Neural cell (in vitro differentiated cells): ENCODE measurements around the gene ANK2. TPM values are rescaled to one million over a fixed set of nuclear protein-coding genes. Genes with fewer than 3 reads are reported as not detected.
A peak's percentile ranks its signal among the peaks of the same experiment; 100 is the strongest.

Experiments
- H2AFZ ChIP-seq: fragments of 200-600, 300-800 bp; sonication (generic), shearing (Covaris generic); 2 replicates; pipeline ENCODE4 v1.6.0; 2014; ENCODE audit warnings: low read depth, mild to moderate bottlenecking, antibody characterized with exemption, low read length, moderate library complexity
- H3F3A ChIP-seq: fragments of 200-600 bp; shearing (Covaris generic); 2 replicates; pipeline ENCODE4 v1.6.1; 2016; ENCODE audit warnings: mild to moderate bottlenecking, moderate library complexity, mixed read lengths, antibody characterized with exemption, low read length; ENCODE audit not compliant: insufficient read depth, poor library complexity, severe bottlenecking
- H3K27ac ChIP-seq: fragments of 200-600, 300-800 bp; sonication (generic), shearing (Covaris generic); 2 replicates; pipeline ENCODE4 v1.5.1; 2014; ENCODE audit warnings: mild to moderate bottlenecking, low read length, moderate library complexity
- H3K27me3 ChIP-seq: fragments of 300-800, 200-600 bp; sonication (generic), shearing (Covaris generic); 2 replicates; pipeline ENCODE4 v1.6.0; 2014; ENCODE audit warnings: mild to moderate bottlenecking, low read depth, low read length, moderate library complexity; ENCODE audit not compliant: insufficient read depth
- H3K36me3 ChIP-seq: fragments of 300-800, 200-600 bp; sonication (generic), shearing (Covaris generic); 2 replicates; pipeline ENCODE4 v1.5.1; 2014; ENCODE audit warnings: mild to moderate bottlenecking, antibody characterized with exemption, low read length, moderate library complexity; ENCODE audit not compliant: insufficient read depth
- H3K4me2 ChIP-seq: fragments of 300-800, 200-600 bp; sonication (generic), shearing (Covaris generic); 2 replicates; pipeline ENCODE4 v1.6.0; 2014; ENCODE audit warnings: mild to moderate bottlenecking, low read length
- H3K4me3 ChIP-seq: fragments of 300-800, 200-600 bp; sonication (generic), shearing (Covaris generic); 2 replicates; pipeline ENCODE4 v1.5.1; 2014; ENCODE audit warnings: mild to moderate bottlenecking, low read length, moderate library complexity
- H3K79me2 ChIP-seq: fragments of 200-600 bp; shearing (Covaris generic); replicated peaks from 2 replicates; pipeline ENCODE4 v1.6.0; 2014; ENCODE audit warnings: mild to moderate bottlenecking, low read length, moderate library complexity; ENCODE audit not compliant: insufficient read depth
- H3K9ac ChIP-seq: fragments of 300-800, 200-600 bp; sonication (generic), shearing (Covaris generic); 2 replicates; pipeline ENCODE4 v1.6.1; 2016; ENCODE audit warnings: mild to moderate bottlenecking, low read length, mixed read lengths
- H3K9me2 ChIP-seq: fragments of 200-600 bp; shearing (Covaris generic); 2 replicates; pipeline ENCODE4 v1.6.1; 2016; ENCODE audit warnings: mild to moderate bottlenecking, low read length, mixed read lengths; ENCODE audit not compliant: insufficient read depth
- H3K9me3 ChIP-seq: fragments of 200-600, 300-800 bp; sonication (generic), shearing (Covaris generic); 2 replicates; pipeline ENCODE4 v1.6.1; 2016; ENCODE audit warnings: mild to moderate bottlenecking, mixed run types, low read length, moderate library complexity, mixed read lengths
- H4K20me1 ChIP-seq: fragments of 200-600 bp; shearing (Covaris generic); 2 replicates; pipeline ENCODE4 v1.6.1; 2016; ENCODE audit warnings: mild to moderate bottlenecking, mixed run types; ENCODE audit not compliant: insufficient read depth
- EP300 ChIP-seq: fragments of 450-650 bp; conservative IDR thresholded peaks from 2 replicates; pipeline ENCODE4 v1.6.1; 2014; ENCODE audit warnings: antibody characterized with exemption, mild to moderate bottlenecking, moderate library complexity; ENCODE audit not compliant: poor library complexity, severe bottlenecking
- EZH2 ChIP-seq: fragments of 200-600, 300-800 bp; shearing (Covaris generic), sonication (generic); IDR thresholded peaks from 2 replicates; pipeline ENCODE4 v1.6.1; 2014; ENCODE audit warnings: antibody characterized with exemption, low read length, borderline replicate concordance, mild to moderate bottlenecking; ENCODE audit not compliant: insufficient read depth, poor library complexity, severe bottlenecking
- MXI1 ChIP-seq: fragments of 450-650 bp; conservative IDR thresholded peaks from 2 replicates; pipeline ENCODE4 v1.6.1; 2014; ENCODE audit warnings: antibody characterized with exemption, mild to moderate bottlenecking; ENCODE audit not compliant: poor library complexity, severe bottlenecking
- POLR2AphosphoS5 ChIP-seq: IDR thresholded peaks from 2 replicates; pipeline ENCODE4 v1.6.1; 2012
- RAD21 ChIP-seq: fragments of 450-650 bp; conservative IDR thresholded peaks from 2 replicates; pipeline ENCODE4 v1.6.1; 2014; ENCODE audit warnings: antibody characterized with exemption, mild to moderate bottlenecking, moderate library complexity
- SMC3 ChIP-seq: fragments of 450-650 bp; conservative IDR thresholded peaks from 2 replicates; pipeline ENCODE4 v1.6.1; 2014; ENCODE audit warnings: antibody characterized with exemption, mild to moderate bottlenecking, moderate library complexity; ENCODE audit not compliant: poor library complexity
- TAF1 ChIP-seq: IDR thresholded peaks from 2 replicates; pipeline ENCODE4 v1.6.1; 2012; ENCODE audit warnings: low read depth
- polyA plus RNA-seq: library from polyadenylated mRNA; depleted of rRNA; stranded (reverse); fragments of >200 nt; gene quantifications from 2 replicates; pipeline ENCODE4 v1.2.3, GENCODE V29; 2014
- TF ChIP-seq, protein P1 (sequence below): IDR thresholded peaks from 2 replicates; pipeline ENCODE4 v1.6.1; 2012; ENCODE audit warnings: borderline replicate concordance
- TF ChIP-seq, protein P2 (sequence below): fragments of 450-650 bp; IDR thresholded peaks from 2 replicates; pipeline ENCODE4 v1.5.1; 2014; ENCODE audit warnings: antibody characterized with exemption, mild to moderate bottlenecking, moderate library complexity; ENCODE audit not compliant: poor library complexity, severe bottlenecking

ANK2 gene
- polyA plus RNA-seq, 1 donor from 2014 or later: 52.0 TPM

DNA sequence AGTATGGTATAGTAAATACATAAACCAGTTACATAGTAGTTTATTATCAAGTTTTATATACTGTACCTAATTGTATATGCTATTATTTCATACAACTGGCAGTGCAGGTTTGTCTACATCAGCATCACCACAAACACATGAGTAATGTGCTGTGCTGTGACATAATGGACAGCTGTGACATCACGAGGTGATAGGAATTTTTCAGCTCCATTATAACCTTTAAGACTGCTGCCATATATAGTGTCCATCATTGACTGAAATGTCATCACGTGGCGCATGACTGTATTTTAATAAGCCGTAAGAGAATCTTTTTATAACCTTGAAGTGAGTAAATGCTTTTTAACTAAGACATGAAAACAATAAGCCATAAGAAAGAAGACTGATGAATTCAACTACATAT, 44.8 kb upstream of the ANK2 start:
- Histone ChIP-seq H4K20me1 (no peaks in the 10 kb centered on the region), H3K4me2 (no peak overlapping the region), H3K9ac (no peak overlapping the region), H3F3A (no peaks in the 10 kb centered on the region), H3K9me2 (no peaks in the 10 kb centered on the region), H3K27me3 (no peaks in the 10 kb centered on the region), H3K27ac (no peak overlapping the region), H3K4me3 (no peak overlapping the region), H3K79me2 (no peaks in the 10 kb centered on the region), H3K9me3 (no peaks in the 10 kb centered on the region), H2AFZ (no peak overlapping the region), H3K36me3 (no peaks in the 10 kb centered on the region)
- peak; percentile 20 for TF ChIP-seq EP300
- TF ChIP-seq TAF1: no peak

DNA sequence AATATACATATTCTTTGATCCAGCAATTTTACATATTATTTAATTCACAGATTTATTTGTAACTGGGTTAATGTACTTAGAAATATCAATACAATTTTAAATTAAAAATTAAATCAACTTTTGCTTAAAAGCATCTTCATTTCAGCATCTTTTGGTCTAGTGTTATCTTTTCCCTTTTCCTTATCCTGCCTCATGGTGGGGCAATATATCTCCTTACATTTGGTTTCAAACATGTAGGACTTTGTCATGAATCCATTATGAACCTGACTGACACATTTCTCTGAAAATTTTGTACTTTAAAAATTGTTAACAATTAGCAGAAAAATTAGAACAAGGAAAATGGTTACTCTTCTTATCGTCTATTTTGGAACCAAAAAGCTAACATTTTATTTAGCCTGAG, 42.8 kb upstream of the ANK2 start:
- Histone ChIP-seq H3K9me2 (no peaks in the 10 kb centered on the region), H3K9ac (no peak overlapping the region), H3K36me3 (no peaks in the 10 kb centered on the region), H4K20me1 (no peaks in the 10 kb centered on the region), H2AFZ (no peak overlapping the region), H3K27me3 (no peaks in the 10 kb centered on the region), H3K27ac (no peak overlapping the region), H3K9me3 (no peaks in the 10 kb centered on the region), H3K79me2 (no peaks in the 10 kb centered on the region), H3K4me2 (no peak overlapping the region), H3F3A (no peaks in the 10 kb centered on the region), H3K4me3 (no peak overlapping the region)
- TF ChIP-seq TAF1 (no peak), EZH2 (no peak), EP300 (no peak), RAD21 (no peak), POLR2AphosphoS5 (no peak), MXI1 (no peak), SMC3 (no peak)
- TF ChIP-seq, protein P1, sequence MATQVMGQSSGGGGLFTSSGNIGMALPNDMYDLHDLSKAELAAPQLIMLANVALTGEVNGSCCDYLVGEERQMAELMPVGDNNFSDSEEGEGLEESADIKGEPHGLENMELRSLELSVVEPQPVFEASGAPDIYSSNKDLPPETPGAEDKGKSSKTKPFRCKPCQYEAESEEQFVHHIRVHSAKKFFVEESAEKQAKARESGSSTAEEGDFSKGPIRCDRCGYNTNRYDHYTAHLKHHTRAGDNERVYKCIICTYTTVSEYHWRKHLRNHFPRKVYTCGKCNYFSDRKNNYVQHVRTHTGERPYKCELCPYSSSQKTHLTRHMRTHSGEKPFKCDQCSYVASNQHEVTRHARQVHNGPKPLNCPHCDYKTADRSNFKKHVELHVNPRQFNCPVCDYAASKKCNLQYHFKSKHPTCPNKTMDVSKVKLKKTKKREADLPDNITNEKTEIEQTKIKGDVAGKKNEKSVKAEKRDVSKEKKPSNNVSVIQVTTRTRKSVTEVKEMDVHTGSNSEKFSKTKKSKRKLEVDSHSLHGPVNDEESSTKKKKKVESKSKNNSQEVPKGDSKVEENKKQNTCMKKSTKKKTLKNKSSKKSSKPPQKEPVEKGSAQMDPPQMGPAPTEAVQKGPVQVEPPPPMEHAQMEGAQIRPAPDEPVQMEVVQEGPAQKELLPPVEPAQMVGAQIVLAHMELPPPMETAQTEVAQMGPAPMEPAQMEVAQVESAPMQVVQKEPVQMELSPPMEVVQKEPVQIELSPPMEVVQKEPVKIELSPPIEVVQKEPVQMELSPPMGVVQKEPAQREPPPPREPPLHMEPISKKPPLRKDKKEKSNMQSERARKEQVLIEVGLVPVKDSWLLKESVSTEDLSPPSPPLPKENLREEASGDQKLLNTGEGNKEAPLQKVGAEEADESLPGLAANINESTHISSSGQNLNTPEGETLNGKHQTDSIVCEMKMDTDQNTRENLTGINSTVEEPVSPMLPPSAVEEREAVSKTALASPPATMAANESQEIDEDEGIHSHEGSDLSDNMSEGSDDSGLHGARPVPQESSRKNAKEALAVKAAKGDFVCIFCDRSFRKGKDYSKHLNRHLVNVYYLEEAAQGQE: no peak
- TF ChIP-seq, protein P2, sequence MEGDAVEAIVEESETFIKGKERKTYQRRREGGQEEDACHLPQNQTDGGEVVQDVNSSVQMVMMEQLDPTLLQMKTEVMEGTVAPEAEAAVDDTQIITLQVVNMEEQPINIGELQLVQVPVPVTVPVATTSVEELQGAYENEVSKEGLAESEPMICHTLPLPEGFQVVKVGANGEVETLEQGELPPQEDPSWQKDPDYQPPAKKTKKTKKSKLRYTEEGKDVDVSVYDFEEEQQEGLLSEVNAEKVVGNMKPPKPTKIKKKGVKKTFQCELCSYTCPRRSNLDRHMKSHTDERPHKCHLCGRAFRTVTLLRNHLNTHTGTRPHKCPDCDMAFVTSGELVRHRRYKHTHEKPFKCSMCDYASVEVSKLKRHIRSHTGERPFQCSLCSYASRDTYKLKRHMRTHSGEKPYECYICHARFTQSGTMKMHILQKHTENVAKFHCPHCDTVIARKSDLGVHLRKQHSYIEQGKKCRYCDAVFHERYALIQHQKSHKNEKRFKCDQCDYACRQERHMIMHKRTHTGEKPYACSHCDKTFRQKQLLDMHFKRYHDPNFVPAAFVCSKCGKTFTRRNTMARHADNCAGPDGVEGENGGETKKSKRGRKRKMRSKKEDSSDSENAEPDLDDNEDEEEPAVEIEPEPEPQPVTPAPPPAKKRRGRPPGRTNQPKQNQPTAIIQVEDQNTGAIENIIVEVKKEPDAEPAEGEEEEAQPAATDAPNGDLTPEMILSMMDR: no peak

DNA sequence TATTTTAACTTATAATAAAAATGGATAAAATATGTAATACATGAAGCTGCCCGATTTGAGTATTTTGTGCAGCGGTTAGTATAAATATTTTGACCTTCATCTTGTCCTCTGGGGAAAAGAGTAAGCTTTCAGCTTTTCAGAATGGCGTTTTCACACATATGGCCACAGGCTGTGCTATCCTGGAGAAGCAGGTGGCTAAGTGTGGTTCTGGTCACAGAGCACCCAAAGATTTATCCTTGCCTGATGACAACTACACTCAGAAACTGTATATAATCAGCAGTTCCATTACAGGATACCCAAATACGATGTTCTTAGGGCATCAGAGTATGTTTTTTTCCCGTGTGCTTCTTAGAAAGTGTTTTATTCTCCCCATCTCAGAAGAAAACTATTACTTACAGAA, 42.3 kb upstream of the ANK2 start:
- Histone ChIP-seq H3K36me3 (no peaks in the 10 kb centered on the region), H3K79me2 (no peaks in the 10 kb centered on the region), H3K9ac (no peak overlapping the region), H4K20me1 (no peaks in the 10 kb centered on the region), H3K9me2 (no peaks in the 10 kb centered on the region), H2AFZ (no peak overlapping the region), H3F3A (no peaks in the 10 kb centered on the region), H3K27me3 (no peaks in the 10 kb centered on the region), H3K4me2 (no peak overlapping the region), H3K9me3 (no peaks in the 10 kb centered on the region), H3K4me3 (no peak overlapping the region), H3K27ac (no peak overlapping the region)
- TF ChIP-seq RAD21 (no peak), POLR2AphosphoS5 (no peak), TAF1 (no peak), EP300 (no peak), EZH2 (no peak)
- TF ChIP-seq, protein P2: no peak
